Stimulated activated CD8-positive, alpha-beta memory T cell treated with anti-CD3 and anti-CD28 coated beads, Interleukin-4, amount 100 ng/mL, for 4 hours (primary cell): ENCODE measurements around the gene CCSER2.

Experiments used
- DNase-seq, 2 donors: peaks; one replicate each; pipeline ENCODE4 v3.0.0-alpha.2; 2020; ENCODE audit warnings: low read depth in 2 of 2, low spot score in 1 of 2

Gene CCSER2

GRCh38 chr10:84542522-84543490, 214.4 kb downstream of the CCSER2 start:
- DNase-seq: no peak

GRCh38 chr10:84543948-84544347, 215.6 kb downstream of the CCSER2 start:
- no peak for DNase-seq

DNA sequence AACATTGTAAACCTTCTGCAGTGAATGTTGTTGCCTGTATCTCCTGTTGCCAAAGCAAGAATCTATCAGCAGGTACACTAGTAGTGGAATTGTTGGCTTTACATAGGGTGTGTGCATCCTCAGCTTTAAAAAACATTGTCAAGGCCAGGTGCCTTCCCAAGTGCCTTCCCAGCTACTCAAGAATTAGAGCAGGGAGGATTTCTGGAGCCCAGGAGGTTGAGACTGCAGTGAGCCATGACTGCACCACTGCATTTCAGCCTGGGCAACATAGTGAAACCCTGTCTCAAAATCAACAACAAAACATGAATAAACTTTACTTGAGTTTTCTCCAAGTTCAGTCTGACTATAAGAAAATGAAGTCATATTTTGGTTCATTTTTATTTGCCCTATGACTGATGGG, 217.3 kb downstream of the CCSER2 start:
- DNase-seq: no peak

DNA sequence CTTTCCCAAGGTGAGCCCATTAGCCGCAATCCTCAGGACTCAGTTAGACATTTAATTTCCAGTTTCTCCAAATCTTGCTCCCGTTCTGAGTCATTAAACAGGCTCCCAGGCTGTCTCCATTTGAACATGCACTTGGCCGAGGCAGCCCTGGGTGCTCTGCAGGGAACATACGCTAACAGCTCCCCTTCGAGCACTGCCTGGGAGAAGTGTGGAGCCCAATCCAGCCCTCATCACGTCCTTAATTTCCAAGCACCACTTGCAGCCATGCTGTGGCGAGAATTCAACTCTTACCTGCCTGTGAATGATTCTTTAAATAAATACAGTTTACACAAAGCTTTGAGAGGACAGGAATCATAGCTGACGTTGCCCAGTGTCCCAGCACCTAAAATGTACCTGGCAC, 218.2 kb downstream of the CCSER2 start:
- no peak for DNase-seq

DNA sequence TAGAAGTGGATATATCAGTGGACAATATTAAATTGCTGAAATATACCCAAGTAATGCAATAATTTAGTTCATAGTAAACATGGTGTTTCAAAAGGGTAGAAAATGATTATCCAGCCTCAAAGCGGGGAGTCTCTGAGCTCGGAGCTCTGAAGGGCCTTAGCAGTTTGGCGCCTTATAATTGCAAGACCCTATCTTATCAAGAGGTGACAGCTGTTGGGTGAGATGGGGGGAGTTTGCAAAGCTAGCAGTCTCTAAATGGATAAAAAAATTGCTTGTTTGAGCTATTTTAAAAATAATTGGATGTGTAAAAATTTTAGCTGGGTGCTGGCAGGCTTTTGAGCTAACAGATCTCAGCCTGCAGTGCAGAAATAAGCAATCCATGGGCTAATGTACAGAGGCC, 219.2 kb downstream of the CCSER2 start:
- DNase-seq: no peak

- DNase-seq: no peak
These were observed 220.5 kb downstream of the CCSER2 start for GRCh38 chr10:84548869-84549268.

- no peak for DNase-seq
These were observed 221.2 kb downstream of the CCSER2 start for GRCh38 chr10:84549368-84550165.

- no peak for DNase-seq
These were observed 222.5 kb downstream of the CCSER2 start for GRCh38 chr10:84550756-84551436.

GRCh38 chr10:84551437-84552120, 223.2 kb downstream of the CCSER2 start:
- DNase-seq: no peak

- no peak for DNase-seq
These were observed 224.1 kb downstream of the CCSER2 start for GRCh38 chr10:84552478-84552877.

- DNase-seq: no peak
These were observed 234.2 kb downstream of the CCSER2 start for GRCh38 chr10:84562592-84562991.

DNA sequence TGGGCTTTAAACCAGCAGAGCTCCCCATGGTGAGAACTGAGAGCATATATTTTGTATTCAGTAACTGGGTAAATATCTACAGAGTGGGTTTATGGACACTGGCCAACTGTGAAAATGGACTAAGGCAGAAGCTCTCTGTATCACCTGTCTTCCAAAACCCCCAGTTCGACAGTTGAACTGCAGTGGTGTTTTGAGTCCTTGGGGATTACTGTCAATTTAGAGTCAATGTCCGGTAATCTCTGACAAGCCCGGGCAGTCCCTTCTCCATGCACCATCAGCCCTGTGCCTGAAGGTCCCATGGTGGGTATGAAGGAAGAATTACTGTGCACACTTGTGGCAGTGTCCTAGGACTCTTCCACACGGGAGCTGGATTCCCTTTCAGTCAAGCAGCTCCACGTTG, 235.0 kb downstream of the CCSER2 start:
- no peak for DNase-seq

DNA sequence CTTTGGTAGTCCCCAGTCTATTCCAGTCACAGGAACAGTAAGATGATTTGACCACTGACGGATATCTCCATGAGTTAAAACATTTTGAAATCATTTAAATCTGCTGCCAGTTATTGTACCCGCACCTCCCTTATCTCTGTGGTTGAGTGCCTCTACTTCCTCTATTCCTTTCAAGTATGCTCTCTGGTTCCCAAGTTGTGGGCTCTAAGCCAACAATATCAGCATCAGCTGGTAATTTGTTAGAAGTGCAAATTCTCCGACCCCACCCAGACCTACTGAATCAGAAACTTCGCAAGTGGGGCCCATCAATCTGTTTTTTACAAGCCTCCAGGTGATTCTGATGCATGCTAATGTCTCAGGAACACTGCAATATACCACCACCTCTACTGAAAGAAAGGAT, 235.5 kb downstream of the CCSER2 start:
- no peak for DNase-seq

DNA sequence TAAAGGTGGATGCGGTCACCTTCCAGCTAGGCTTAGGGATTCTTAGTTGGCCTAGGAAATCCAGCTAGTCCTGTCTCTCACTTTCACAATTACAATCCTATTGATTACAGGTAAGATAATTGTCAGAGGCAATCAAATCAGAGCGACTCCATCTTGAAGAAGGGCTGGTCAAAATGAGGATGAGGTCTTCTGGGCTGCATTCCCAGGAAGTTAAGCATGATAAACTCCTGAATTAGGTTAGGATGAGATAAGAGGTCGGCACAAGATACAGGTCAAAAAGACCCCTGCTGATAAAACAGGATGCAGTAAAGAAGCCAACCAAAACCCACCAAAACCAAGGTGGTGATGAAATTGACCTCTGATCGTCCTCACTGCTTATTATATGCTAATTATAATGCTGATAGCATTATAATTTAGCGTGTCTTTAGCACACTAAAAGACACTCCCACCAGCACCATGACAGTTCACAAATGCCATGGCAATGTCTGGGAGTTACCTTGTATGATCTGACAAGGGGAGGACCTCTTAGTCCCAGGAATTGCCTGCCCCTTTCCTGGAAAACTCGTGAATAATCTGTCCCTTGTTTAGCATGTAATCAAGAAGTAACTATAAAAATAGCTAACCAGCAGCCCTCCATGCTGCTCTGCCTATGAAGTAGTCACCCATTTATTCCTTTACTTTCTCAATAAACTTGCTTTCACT, 237.6 kb downstream of the CCSER2 start:
- no peak for DNase-seq

GRCh38 chr10:84567133-84567532, 238.7 kb downstream of the CCSER2 start:
- no peak for DNase-seq
